ENCODE measurements around the gene CRIM1.
A peak's percentile ranks its signal among the peaks of the same experiment; 100 is the strongest.

Gene CRIM1

DNA sequence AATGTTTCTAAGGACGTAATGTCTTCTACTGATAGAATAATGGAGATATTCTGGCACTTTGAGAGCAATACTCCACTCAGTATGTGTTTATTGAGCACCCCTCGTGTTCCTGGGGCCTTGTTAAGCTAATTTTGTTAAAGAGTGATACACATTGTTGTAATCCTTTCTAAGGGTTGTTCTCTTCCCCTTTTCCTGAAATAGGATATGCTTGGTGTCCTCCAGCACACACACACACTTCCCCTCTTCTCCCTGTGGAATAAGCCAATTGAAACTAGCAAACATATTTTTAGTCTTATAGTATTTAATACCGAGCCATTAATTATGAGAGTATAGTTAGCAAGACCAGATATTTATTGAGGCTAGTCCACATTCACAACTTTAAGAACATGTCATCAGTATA, 114.1 kb downstream of the CRIM1 start:
- no peak overlapping the region for H3K4me3 ChIP-seq (ENCODE audit: control insufficient read depth, low read depth, low read length)
- TF ChIP-seq, protein P1, sequence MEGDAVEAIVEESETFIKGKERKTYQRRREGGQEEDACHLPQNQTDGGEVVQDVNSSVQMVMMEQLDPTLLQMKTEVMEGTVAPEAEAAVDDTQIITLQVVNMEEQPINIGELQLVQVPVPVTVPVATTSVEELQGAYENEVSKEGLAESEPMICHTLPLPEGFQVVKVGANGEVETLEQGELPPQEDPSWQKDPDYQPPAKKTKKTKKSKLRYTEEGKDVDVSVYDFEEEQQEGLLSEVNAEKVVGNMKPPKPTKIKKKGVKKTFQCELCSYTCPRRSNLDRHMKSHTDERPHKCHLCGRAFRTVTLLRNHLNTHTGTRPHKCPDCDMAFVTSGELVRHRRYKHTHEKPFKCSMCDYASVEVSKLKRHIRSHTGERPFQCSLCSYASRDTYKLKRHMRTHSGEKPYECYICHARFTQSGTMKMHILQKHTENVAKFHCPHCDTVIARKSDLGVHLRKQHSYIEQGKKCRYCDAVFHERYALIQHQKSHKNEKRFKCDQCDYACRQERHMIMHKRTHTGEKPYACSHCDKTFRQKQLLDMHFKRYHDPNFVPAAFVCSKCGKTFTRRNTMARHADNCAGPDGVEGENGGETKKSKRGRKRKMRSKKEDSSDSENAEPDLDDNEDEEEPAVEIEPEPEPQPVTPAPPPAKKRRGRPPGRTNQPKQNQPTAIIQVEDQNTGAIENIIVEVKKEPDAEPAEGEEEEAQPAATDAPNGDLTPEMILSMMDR (IDR thresholded peaks at IDR 0.05; ENCODE audit: control insufficient read depth, insufficient read depth, low read depth, low read length, missing control alignments): no peak
- no peak for DNase-seq (ENCODE audit: low read depth)

- TF ChIP-seq, protein P1 (IDR thresholded peaks at IDR 0.05; ENCODE audit: control insufficient read depth, insufficient read depth, low read depth, low read length, missing control alignments): no peak
- DNase-seq (ENCODE audit: low read depth): no peak
These were observed 117.7 kb downstream of the CRIM1 start for GRCh38 chr2:36473230-36473629.

GRCh38 chr2:36476411-36476810, 120.8 kb downstream of the CRIM1 start:
- TF ChIP-seq, protein P1 (IDR thresholded peaks at IDR 0.05; ENCODE audit: control insufficient read depth, insufficient read depth, low read depth, low read length, missing control alignments): no peak
- no peak overlapping the region for H3K4me3 ChIP-seq (ENCODE audit: control insufficient read depth, low read depth, low read length)

More at GRCh38 chr2:36473230-36473629, 117.7 kb downstream of the CRIM1 start:
- no peak overlapping the region for H3K4me3 ChIP-seq (ENCODE audit: control insufficient read depth, low read depth, low read length)

GRCh38 chr2:36477315-36477714, 121.7 kb downstream of the CRIM1 start:
- H3K4me3 ChIP-seq (ENCODE audit: control insufficient read depth, low read depth, low read length): no peak overlapping the region
- DNase-seq (ENCODE audit: low read depth): no peak
- TF ChIP-seq, protein P1 (IDR thresholded peaks at IDR 0.05; ENCODE audit: control insufficient read depth, insufficient read depth, low read depth, low read length, missing control alignments): no peak

More at GRCh38 chr2:36476411-36476810, 120.8 kb downstream of the CRIM1 start:
- no peak for DNase-seq (ENCODE audit: low read depth)

DNA sequence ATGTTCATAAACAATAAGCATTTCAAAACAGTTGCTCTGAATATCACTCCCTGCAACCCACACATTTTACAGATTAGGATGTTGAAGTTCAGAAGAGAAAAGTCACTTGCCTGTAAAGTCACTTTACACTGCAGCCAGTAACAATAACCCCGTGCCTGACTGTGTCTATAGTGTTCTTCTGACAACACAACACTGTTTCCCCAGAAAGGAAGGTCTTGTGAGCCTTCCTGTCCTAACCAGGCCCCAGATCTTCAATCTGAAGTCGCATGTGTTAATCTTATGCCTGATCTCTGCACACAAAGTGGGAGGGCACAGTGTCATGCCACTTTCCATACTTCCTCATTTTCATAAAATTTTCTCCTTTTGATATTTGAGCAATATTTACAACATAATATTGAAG, 122.2 kb downstream of the CRIM1 start:
- TF ChIP-seq, protein P1 (IDR thresholded peaks at IDR 0.05; ENCODE audit: control insufficient read depth, insufficient read depth, low read depth, low read length, missing control alignments): no peak
- no peak overlapping the region for H3K4me3 ChIP-seq (ENCODE audit: control insufficient read depth, low read depth, low read length)
- no peak for DNase-seq (ENCODE audit: low read depth)

DNA sequence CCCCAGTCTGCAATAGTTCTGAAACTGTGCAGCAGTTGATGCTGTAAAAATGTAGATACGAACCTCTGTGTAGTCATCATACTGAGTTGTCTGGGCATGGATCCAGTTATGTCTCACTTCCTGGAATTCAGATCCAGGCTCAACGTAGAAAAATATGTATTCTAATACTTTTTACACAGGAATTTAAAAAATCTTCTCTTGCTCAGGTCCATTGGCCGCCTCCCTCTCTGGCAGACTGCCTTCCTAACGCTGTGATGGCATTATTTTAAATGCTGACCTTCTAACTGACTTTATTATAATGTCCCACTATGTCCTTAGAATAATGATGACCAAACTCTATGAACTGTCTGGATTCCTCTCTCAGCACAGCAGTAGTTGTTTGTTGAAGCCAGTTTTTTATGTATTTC, 122.8 kb downstream of the CRIM1 start:
- TF ChIP-seq, protein P1 (IDR thresholded peaks at IDR 0.05; ENCODE audit: control insufficient read depth, insufficient read depth, low read depth, low read length, missing control alignments): no peak
- peak; percentile 89 for DNase-seq (ENCODE audit: low read depth)
- no peak overlapping the region for H3K4me3 ChIP-seq (ENCODE audit: control insufficient read depth, low read depth, low read length)

- no peak for DNase-seq (ENCODE audit: low read depth)
- TF ChIP-seq, protein P1 (IDR thresholded peaks at IDR 0.05; ENCODE audit: control insufficient read depth, insufficient read depth, low read depth, low read length, missing control alignments): no peak
- H3K4me3 ChIP-seq (ENCODE audit: control insufficient read depth, low read depth, low read length): no peak overlapping the region
These were observed 123.4 kb downstream of the CRIM1 start for GRCh38 chr2:36478999-36479398.
